Measurements from ENCODE around the gene DSTN. TPM values are rescaled to one million over a fixed set of nuclear protein-coding genes. Genes with fewer than 3 reads are reported as not detected.

DSTN gene
- total and polyA plus RNA-seq, 2 donors (not counting 1 experiment from before 2014, with no cell fraction given): 6.6 to 13.4 TPM

DNA sequence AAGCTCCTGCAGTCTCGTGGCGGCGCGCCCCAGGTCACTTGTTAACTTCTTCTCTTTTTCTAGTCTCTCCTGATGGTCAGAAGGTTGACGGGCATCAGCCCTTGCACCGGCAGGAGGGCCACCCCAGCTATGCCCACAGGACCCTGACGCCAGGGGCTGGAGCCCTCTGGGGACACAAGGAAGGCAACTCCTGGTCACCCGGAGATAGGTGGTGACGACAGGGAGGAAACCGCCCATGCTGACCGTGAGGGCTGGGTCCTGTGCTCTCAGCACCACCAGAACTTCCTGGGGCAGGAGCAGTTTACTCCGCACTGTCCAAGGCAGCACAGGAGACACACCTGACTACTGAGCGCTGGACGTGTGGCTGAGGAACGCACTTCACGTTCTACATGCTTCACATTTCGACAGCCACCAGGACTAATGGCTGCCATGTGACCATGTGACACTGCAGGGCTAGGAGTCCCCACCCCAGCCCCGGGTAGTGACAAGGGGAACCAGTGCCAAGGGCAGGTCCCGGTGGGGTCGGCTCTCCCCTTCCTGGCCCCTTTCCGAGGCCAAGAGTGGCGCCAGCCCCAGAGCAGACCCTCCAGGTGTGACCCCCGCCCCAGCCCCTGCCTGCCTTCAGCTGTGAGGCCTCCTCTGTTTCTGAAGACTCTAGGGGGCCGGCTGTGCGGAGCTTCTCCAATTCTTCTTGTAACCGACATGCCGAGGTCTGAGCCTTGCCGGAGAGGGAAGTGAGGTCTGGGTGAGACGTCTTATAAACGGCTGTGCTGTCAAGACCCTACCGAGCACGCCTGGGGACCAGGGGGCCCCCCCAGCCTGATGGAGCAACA, 45.2 kb downstream of the DSTN start:
- Histone ChIP-seq H3K4me3 (ENCODE audit: control extremely low read depth in 1 of 5, extremely low read depth in 1 of 5, insufficient read depth in 1 of 5, low read depth in 2 of 5, low read length in 4 of 5) (no peak overlapping the region), H3K36me3 (replicated peaks in 1 of 2; ENCODE audit: control extremely low read depth in 1 of 2, control insufficient read depth in 1 of 2, extremely low read depth in 1 of 2, insufficient read depth in 2 of 2, low read length in 1 of 2) (peaks cover 0 to 5% of the 10 kb centered on the region in 2 experiments), H3K27me3 (replicated peaks in 1 of 4; ENCODE audit: control extremely low read depth in 1 of 4, control insufficient read depth in 3 of 4, insufficient read depth in 4 of 4, low read length in 3 of 4) (no peaks in the 10 kb centered on the region), H3K9me3 (ENCODE audit: control extremely low read depth in 1 of 3, control insufficient read depth in 2 of 3, insufficient read depth in 1 of 3, low read length in 2 of 3) (no peaks in the 10 kb centered on the region), H2AFZ (ENCODE audit: insufficient read depth, low read depth, low read length, poor library complexity, severe bottlenecking) (no peak overlapping the region), H3K4me1 (ENCODE audit: control insufficient read depth in 2 of 2, insufficient read depth in 2 of 2, low read length in 2 of 2) (peaks cover 11 to 24% of the 10 kb centered on the region in 2 donors), H3K27ac (ENCODE audit: low read length in 2 of 2) (peak overlapping the region in 1 of 2 donors; percentile 23), H3K9ac (ENCODE audit: low read length) (no peak overlapping the region), H3K79me2 (ENCODE audit: control insufficient read depth, insufficient read depth, low read length) (no peaks in the 10 kb centered on the region), H4K20me1 (ENCODE audit: control insufficient read depth, insufficient read depth, low read length, poor library complexity, severe bottlenecking) (no peaks in the 10 kb centered on the region), H3K4me2 (replicated peaks; ENCODE audit: low read depth, low read length, poor library complexity, severe bottlenecking) (peak overlapping the region; percentile 35)
- Mint-ChIP-seq H3K27me3 (no peaks in the 10 kb centered on the region), H3K27ac (no peak overlapping the region), H3K4me1 (peaks cover 12% of the 10 kb centered on the region), H3K4me3 (no peak overlapping the region), H3K9me3 (ENCODE audit: insufficient read depth) (no peaks in the 10 kb centered on the region)
- ATAC-seq (ENCODE audit: low read depth): no peak
- ChIA-PET CTCF (interaction anchor here (0.6 to 1.2 kb wide), 3 partner anchors 33 to 78 kb away, joined by 4 read pairs; no protein-coding TSS in a partner anchor), POLR2A (no interaction called here)
- no peak for DNase-seq
- 71% methylated on average over 31 of the region's 32 CpGs for WGBS (ENCODE audit: insufficient coverage)
- TF ChIP-seq EZH2 (IDR thresholded peaks at IDR 0.05; ENCODE audit: borderline replicate concordance, insufficient read depth, low read depth, low read length, poor library complexity, severe bottlenecking): no peak
- no peak for TF ChIP-seq CTCF (IDR thresholded peaks at IDR 0.05)
- intact Hi-C loops (cut with micrococcal nuclease): no loop called here

All from B cell (primary cell).